OCI-M2 (cell line): ENCODE data around the gene FAF1.

Experiments used
- DNase-seq: peaks from one replicate; lab custom pipeline; 2025; ENCODE audit not compliant: unreplicated experiment; lab: John Stamatoyannopoulos, UW

The FAF1 gene

DNA sequence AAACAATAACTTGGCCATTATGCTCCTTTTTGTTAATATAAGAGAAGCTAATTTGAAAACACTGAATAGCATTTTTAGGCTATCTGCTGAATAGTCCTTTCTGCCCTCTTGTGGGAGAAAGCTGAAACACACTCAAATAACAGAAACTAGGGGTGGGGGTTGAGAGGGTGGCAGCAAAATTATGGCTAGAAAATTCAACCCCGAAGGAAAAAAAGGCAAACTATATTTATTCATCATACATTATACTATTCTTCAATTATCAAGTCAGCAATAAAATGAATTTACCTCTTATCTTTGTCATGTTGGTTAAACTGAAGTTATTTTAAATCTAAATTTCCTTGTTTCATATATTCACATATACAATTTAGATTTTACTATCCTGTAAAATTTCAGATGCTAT lies 255.9 kb downstream of the FAF1 start:
- DNase-seq, result no peak

DNA sequence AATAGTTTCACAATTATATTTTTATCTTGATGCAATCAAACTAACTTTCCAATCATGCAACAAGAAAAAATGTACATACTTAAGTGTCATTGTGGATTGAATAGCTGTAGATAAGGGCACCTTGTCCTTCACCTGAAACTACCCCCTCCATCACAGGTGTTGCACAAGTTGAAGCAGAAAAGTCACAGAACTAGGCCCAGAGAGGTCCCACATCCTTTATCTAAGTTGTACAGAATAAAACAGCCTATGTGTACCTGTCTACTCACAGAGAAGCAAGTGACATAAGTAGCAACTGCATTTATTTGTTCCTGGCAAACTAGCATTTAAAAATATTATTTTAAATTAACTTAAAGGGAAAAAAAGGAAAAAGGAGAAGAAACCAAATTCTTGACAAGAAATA lies 256.8 kb downstream of the FAF1 start:
- DNase-seq, result no peak

DNA sequence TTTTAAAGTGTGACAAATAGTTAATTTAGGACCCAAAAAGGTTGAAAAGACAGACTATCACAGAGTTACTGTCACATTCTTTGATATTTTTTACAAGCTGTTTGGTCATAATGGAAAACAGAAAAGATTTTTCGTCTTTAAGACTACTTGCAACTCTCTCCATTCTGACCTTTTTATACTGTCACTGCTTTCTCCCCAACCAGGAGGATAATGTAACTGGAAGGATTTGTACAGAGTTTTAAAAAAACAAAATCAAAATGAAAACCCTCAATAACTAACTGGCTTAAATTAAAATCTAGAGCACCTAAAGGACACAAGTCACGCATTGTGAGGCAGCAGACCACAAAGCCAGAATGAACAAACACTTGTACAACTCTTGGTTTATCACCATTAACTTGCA lies 257.7 kb downstream of the FAF1 start:
- DNase-seq, result no peak

- no peak for DNase-seq
Measured at GRCh38 chr1:50701706-50702317, 258.3 kb downstream of the FAF1 start.

DNA sequence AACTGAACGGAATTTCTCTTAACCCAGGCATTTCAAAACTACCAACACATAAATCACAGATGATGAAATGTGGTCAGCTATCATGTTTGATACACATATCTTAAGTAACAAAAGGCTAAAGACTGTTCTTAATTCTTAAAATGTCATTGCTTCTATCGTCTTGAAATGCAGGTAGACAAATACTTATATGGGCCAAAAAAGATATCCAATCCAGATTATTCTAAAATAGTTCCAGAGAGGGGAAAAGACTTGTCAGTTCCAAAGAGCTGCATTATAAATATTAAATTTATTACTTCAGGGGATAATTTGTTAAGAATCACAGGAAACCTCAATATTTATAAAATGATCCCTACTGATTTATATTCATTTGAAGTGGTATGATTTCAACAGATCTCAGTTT lies 259.4 kb downstream of the FAF1 start:
- no peak for DNase-seq

GRCh38 chr1:50700214-50700613 lies 259.9 kb downstream of the FAF1 start:
- no peak for DNase-seq

- DNase-seq, result no peak
Measured at GRCh38 chr1:50699795-50700194, 260.3 kb downstream of the FAF1 start.

DNA sequence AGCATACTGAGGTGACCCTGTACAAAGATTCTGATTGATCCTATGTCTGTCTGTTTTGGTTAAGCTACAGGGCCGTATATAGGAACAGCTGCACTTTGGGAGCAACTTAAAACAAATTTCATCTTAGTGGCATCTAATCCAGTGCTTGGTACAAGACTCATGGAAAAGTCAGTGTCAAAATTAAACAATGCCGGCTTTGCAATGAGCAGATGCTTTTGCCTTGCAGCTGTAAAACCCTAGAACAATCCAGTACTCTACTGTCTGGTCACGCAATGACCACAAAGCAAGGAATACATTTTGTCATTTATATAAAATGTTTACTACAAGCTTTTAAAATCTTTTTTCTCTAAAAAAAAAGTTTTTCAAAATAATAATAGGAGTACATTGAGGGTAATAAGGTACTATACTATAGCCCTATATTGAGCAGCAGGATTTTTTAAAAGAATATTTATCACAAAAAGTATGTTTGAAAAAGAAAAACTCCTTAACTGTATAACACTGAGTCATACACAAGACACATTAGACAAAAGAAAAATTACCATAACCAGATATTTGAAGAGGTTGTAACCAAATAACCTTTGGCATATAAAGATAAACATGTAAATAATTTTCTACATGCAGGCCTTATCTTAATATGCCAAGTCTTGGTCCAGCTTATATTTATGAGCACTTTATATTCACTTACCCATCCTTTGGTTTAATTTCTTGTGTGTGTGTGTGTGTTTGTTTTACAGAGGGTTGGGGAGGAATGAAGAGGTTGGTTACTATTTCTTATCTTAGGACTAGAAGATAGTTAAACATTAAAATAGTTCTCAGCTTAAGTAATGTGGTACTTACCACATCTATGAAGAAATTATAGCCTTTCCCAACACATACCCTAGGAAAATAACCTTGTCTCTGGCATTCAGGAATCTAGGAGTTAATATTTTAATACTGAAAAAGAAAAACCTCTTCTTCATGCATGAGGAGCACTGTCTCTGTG lies 262.3 kb downstream of the FAF1 start:
- DNase-seq, result no peak

- no peak for DNase-seq
Measured at GRCh38 chr1:50693829-50694228, 266.2 kb downstream of the FAF1 start.

DNA sequence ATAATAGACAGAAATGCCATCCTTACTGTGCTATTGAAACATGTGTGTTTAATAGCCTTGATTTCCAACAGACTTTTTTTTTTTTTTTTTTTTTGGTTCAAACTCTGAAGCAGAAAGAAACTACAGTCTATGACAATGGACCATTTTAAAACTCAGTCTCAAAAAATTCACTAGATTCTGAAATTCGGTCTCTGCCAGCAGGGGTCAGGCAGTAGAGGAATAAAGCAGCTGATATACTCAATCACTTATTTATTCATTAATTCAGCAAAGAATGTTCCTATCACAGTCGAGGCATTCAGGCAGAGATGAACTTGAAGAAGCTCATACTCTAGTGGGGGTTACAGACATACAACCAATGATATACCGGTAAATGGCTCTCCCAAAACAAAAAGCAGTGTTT lies 275.9 kb downstream of the FAF1 start:
- no peak for DNase-seq

DNA sequence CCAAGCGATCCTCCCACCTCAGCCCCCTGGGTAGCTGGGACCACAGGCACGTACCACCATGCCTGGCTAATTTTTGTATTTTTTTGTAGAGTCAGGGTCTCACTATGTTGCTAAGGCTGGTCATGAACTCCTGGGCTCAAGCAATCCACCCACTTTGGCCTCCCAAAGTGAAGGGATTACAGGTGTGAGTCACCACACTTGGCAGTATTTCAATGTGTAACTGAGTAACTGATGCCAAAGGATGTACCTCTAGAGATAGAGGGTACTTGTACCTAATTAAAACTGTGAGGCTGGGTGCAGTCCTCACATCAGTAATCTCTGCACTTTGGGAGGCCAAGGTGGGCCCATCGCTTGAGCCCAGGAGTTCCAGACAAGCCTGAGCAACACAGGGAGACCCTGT lies 278.1 kb downstream of the FAF1 start:
- DNase-seq, result no peak

DNA sequence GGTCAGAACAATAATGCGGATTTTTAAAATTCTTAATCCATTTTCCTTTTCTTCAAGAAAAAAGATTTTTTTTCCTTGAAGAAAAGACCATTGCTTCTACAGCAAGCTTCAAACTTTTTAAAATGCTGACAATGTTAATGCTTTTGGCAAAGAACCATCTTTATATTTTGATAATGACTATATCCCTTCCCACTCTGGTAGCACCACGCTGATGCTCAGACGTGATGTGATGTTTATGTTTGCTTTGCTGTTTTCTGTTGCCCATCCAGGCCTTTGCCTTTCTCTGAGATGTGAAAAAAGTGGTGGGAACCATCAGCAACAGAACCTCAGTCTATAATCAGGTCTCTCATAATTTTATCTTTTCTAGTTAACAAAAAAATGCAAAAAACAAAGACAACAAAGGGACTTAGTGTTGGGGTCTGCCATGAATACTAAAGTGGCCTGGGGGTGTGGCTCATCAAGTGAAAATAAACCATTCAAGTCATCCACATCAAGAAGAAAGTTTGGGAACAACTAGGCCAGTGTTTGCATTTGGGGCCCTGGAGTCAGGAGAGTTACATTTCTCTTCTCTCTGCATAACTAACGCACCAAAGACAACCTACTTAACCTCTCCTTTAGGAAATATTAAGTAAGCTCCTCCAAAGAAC lies 292.2 kb downstream of the FAF1 start:
- no peak for DNase-seq

- no peak for DNase-seq
Measured at GRCh38 chr1:50667272-50667671, 292.8 kb downstream of the FAF1 start.

DNA sequence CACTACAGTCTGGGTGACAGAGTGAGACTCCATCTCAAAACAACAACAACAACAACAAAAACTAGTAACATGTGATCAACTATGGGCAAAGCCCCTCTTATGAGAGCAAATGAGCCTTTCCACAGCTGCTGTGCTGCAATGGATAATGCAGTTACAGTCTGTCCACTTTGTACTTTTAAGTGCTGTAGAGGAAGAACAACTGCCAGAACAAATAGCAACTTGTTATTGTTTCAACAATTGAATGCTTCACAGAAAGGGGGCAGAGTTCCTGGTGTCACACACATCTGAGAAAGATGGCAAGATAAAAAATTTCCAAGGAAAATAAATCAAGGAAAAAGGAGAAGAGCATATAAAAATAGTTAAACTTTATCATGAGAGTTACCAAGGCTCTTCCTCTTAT lies 293.2 kb downstream of the FAF1 start:
- DNase-seq, result no peak

GRCh38 chr1:50665413-50665812 lies 294.7 kb downstream of the FAF1 start:
- DNase-seq, result no peak

- no peak for DNase-seq
Measured at GRCh38 chr1:50661626-50662025, 298.4 kb downstream of the FAF1 start.

- DNase-seq, result no peak
Measured at GRCh38 chr1:50659107-50659662, 300.9 kb downstream of the FAF1 start.

DNA sequence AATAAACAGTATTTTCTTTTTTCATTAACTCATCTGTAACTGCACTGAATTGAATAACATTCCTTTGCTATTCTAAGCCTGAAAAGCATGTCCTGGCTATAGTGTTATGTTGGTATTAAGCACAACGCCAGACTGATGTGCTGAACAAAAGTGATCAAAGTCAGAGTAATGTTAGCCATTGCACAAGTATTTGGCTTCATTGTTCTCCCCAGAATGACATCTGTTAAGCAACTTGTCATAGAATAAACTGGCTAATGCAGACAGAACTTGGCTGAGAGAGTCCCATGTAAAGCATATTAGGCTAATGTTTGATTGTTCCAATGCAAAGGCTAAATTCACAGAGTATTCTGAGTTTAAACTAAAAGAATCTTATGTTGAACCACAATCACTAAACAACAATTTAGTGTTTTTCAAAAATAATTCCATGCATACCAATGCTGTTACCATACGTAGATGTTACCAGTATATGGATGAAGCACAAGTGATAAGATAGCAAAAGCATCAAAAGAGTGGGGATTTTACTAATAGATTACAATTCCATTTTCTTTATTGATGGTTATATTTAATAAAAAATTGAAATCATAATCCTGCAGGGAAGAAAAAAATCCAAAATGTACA lies 301.5 kb downstream of the FAF1 start:
- no peak for DNase-seq

DNA sequence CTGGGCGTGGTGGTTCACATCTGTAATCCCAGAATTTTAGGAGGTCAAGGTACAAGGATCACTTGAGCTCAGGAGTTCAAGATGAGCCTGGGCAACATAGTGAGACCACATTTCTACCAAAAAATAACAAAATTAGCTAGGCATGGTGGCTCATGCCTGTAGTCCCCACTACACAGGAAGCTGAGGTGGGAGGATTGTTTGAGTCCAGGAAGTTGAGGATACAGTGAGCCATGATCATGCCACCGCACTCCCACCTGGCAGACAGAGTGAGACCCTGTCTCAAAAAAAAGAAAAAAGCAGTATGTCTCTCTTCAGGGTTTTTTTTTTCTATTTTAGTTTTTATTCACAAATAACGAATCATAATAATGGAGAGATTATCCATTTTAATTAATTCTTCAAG lies 303.1 kb downstream of the FAF1 start:
- no peak for DNase-seq

GRCh38 chr1:50651476-50652263 lies 308.4 kb downstream of the FAF1 start:
- no peak for DNase-seq
